HG03378 (cell line): ENCODE measurements around the gene NAT14.
"Not testable (repeated sequence)": the region's sequence is repeated elsewhere in the genome, so short reads cannot be mapped to it uniquely, and the experiment has no call there.

ENCODE experiments used
- ATAC-seq: cut with Tn5 transposase; IDR thresholded peaks from one replicate; pipeline ENCODE4 v1.9.1; 2021; ENCODE audit warnings: mild to moderate bottlenecking, moderate library complexity; ENCODE audit not compliant: unreplicated experiment

NAT14 gene

GRCh38 chr19:55484593-55485438 is at the start of gene NAT14:
NAT14 (plus strand) TSS chr19:55485188; CDS start chr19:55485709, 521 bp downstream.
- no peak for ATAC-seq

GRCh38 chr19:55436847-55437246 is 48.1 kb upstream of the NAT14 start:
- no peak for ATAC-seq

GRCh38 chr19:55437410-55437809 is 47.6 kb upstream of the NAT14 start:
- no peak for ATAC-seq

DNA sequence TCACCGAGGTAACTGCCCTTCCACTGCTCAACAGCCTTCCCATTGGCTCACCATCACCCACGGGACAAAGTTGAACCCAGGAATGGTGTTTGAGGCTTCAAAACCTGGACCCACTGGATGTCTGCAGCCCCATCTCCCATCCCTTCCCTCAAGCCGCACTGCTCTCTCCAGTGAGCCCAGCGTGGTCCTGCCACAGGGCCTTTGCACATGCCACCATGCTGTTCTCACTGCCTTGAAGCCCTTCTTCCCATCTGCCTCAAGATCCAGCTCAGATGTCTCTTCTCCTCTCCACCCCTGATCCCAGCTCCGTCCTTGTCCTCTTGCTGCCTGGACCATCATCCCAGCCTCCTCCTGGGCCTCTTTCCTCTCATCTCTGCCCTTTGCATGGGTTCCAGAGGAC is 45.9 kb upstream of the NAT14 start:
- no peak for ATAC-seq

GRCh38 chr19:55440411-55441105 is 44.4 kb upstream of the NAT14 start:
- no peak for ATAC-seq

GRCh38 chr19:55441319-55441691 is 43.7 kb upstream of the NAT14 start:
- ATAC-seq = no peak

GRCh38 chr19:55441692-55442321 is 43.2 kb upstream of the NAT14 start:
- ATAC-seq = no peak

DNA sequence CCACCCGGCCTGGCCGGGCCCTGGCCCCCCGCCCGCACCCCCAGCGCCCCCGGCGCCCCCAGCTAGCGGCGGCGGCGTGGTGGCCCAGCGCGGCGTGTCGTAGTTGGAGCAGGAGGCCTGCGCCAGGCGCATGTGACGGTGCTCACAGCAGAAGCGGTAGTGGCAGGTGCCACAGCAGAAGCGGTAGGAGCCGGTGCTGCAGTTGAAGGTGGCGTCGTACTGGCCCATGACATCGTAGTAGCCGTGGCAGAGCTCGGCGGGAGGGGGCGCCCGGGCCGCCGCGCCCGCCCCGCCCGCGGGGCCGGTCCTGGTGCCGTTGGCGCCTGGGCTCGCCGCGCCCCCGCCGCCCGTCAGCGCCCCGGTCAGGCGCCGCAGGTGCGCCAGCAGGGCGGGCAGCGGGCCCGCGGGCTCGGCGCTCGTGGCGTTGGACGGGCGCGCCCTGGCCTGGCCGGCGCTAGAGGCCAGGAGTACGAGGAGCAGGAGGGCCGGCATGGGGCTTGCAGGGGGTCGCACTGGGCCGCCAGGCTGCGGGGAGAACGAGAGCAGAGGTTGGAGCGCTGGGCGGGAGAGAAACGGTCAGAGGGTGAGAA is 42.5 kb upstream of the NAT14 start:
- ATAC-seq = no peak

DNA sequence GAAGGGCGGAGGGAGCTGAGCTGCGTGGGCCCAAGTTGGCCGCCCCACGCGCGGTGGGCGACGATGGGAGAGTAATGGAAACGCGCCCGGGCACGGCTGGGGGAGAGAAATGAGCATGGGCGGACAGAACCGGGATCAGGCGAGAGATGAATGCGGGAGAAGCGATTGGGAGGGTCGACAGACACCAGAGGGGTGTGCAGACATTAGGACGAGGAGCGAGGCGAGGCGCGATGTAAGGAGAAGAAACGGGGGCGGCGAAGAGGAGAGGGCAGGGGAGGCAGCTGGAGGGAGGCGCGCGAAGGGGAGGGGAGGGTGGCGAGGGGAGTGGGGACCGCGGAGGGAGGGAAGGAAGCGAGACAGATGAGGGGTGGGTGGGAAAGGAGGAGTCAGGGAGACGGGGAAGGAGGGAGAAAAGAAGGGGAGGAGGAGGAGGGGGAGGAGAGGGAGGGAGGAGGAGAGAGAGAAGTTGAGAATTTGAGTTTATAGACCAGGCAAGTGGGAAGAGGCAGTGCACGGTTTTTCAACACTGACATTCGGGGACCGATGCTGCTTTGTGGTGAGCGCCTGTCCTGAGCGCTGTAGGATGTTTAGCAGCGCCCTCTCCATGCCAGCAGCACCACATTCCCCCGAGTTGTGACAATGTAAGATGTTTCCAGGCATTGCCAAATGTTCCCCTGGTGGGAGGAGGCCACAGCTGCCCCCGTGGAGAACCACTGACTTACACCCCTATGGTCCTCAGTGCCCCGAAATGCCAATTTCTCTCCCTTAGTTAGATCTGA is 41.8 kb upstream of the NAT14 start, which contains the start of gene SHISA7:
SHISA7 (minus strand) TSS at position 256 of the 779 bp plus-strand sequence. CDS start 437 bp downstream, outside the sequence.
- no peak for ATAC-seq

DNA sequence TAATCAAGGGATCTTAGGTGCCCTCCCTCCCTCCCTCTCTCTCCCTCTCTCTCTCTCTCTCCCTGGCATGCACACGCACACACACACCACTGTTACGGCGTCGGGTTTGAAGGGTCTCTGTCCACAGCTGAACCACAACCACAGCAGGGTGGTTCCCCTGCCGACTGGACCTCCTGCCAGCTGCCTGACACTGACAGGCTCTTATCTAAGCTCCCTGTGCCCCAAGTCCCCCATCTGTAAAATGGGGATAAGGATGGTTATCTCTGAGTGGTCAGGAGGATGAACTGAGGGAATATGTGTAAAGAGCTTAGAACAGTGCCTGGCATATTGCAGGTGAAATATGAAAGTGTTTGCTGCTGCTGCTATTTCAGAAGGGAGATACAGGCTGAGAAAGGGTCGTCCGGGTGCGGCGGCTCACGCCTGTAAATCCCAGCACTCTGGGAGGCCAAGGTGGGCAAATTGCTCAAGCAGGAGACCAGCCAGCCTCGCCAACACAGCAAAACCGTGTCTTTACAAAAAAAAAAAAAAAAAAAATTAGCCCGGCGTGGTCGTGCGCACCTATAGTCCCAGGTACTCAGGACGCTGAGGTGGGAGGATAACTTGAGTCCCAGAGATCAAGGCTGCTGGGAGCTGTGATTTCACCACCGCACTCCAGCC is 41.0 kb upstream of the NAT14 start:
- ATAC-seq = no peak

DNA sequence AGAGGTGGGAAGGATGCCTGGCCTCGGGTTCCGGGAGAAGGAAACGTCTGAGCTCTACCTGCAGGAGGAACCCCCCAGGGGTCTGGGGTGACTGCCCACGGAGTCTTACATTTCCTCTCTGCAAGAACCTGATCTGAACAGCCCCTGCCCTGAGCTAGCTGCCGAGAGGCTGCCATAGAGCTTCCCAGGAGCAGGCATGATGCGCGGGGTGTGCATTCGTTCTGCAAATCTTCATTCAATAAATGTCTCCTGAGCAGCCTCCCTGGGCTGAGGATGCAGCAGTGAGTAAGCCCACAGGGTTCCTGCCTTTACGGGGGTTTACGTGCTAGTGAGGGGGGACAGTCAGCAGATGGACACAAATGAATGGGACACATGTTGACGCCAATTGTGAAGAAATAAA is 40.3 kb upstream of the NAT14 start:
- no peak for ATAC-seq

DNA sequence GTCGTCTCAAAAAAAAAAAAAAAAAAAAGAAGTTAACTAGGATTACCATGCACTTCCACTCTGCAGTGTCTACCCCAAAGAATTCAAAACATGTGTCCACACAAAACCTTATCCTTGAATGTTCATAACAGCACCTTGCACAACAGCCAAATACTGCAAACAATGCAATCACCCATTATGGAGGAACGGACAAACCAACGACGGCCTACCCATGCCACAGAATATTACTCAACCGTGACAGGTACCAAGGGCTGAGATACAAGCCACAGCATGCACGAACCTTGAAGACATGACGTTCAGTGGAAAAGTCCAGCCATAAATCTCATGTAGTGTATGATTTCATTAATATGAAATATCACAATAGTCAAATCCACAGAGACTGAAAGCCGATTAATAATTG is 38.9 kb upstream of the NAT14 start:
- ATAC-seq = no peak

GRCh38 chr19:55447421-55448174 is 37.4 kb upstream of the NAT14 start:
- ATAC-seq = no peak

GRCh38 chr19:55448175-55448490 is 36.9 kb upstream of the NAT14 start:
- ATAC-seq = not testable (repeated sequence)

- no peak for ATAC-seq
Observed at GRCh38 chr19:55449469-55449868, 35.5 kb upstream of the NAT14 start.

- no peak for ATAC-seq
Observed at GRCh38 chr19:55451163-55451964, 33.6 kb upstream of the NAT14 start.

DNA sequence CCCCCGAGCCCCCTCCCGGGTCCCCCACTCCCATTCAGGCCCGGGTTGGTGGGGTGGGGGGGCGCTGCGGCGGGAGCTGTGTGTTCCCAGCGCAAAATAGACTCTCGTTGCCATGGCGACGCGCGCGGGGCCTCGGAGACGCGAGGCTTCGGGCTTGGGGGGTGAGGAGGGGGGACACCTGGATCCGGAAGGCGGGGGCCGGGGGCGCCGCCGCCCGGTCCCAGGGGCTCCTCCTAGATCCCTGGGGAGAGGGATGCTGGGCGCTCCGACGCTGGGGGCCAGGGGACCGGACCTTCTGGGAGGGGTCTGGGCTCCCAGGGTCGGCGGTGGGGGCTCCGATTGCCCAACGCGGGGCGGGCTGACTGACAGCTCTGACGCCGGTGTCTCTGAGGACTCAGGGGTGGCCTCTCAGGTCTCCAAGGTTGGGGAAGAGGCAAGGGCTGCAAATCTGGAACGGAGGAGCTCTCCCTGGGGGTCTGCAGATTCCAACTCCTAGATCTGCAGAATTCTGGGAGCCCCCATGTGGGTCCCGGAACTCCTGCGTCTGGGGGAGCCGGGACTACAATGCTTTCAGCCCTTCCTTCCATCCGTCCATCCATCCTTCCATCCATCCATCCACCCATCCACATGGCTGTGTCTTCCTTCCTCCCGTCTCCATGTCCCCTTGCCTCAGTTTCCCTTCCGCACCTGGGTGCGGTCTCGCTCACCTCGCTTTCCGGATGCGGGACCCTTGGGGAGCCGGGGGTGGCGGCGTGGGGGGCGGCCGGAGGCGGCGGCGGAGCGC is 32.8 kb upstream of the NAT14 start:
- no peak for ATAC-seq
